GM21447 (cell line): ENCODE measurements around the gene WNK2.

Source experiments
- ATAC-seq: cut with Tn5 transposase; IDR thresholded peaks from one replicate; pipeline ENCODE4 v1.9.1; 2021; ENCODE audit not compliant: unreplicated experiment

WNK2 gene

DNA sequence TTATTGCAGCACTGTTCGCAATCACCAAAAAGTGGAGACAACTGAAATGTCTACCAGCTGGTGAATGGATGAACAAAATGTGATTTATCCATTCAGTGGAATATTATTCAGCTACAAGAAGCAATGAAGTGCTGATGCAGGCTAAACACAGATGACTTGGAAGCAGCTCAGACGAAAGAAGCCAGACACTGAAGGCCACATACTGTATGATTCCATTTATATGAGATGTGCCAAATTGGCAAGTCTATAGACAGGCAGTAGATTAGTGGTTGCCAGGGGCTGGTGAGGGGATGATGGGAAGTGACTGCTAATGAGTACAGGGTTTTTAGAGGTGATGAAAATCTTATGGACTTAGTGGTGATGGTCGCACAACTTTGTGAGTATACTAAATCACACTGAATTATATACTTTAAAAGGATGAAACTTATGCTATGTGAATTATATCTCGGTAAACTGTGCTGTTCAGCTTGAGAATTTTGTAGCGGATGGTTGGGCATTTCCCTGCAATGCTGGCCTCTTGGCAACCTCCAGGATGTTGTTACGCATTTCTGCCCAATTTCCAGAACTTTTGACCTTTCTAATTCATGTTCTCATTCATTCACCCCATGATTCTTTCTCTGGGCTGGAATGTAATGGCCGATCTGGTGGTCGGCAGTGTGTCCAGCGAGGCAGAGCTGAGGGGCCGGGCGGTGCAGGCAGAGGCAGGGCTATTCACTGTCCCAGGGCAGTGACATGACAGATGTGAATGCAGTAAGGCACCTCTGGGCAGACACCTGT lies 22.0 kb upstream of the WNK2 start:
- no peak for ATAC-seq

DNA sequence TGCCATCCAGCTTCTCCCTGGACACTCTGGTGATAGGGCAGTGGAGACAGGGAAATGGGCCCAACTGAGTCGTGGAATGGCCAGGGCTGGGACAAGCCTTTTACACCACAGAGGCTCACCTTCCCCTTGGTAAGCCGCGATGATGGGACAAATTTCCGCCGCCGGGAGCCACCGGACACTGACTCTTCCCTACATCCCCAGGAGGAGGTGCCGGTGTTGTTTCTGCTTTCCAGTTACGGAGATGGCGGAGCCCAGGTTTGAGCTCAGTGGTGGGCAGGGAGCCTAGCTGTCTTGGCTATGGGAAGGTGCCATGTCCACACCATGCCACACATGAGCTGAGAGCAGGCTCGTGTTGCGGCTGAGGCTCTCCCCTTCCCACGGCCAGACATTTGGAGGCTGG lies 19.9 kb upstream of the WNK2 start:
- no peak for ATAC-seq

DNA sequence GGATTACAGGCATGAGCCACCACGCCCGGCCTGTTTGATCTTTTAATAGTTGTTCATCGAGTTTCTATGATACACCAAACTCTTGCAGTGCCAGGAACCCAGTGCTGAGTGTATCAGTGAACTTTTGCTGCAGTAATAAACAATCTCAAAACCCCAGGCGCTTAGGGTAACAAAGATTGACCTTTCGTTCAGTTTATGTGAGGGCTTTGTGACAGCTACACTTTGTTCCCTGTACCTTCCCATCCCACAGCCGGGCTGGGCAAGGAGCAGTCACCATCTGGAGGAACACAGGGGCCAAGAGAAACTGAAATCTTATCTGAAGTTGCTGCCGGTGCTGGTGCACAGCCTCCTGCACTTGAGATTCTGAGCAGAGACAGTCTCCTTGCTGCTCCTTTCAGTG lies 17.2 kb upstream of the WNK2 start:
- ATAC-seq, result no peak

DNA sequence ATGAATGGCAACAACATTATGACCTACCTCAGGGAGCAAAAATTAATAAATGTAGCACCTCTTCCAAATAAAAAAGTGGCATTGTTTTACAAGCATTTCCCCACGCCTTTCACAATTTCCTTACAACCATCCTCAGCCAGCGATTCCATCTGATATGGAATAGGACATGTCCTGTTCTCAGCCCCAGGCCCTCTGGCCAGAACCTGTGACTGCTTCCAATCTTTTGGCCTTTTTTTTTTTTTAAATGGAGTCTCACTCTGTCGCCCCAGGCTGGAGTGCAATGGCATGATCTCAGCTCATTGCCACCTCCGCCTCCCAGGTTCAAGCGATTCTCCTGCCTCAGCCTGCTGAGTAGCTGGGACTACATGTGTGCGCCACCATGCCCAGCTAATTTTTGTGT lies 16.8 kb upstream of the WNK2 start:
- no peak for ATAC-seq

DNA sequence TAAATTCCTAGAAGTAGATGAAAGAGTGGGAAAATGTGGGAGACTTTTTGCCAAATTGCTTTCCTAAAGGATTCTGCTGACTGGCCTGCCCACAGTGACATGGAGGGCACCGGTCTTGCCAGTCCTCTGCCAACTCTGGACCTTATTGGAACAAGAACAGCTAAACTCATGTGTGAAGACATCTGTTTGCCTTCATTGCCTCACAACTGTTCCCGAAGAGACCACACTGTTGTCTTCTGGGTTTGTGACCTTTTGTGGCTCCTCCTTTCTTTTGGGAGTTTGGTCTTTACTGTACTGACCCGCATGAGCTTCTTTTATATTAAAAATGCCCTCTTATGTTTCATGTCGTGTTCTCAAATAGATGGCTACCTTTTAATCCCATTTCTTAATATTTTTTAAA lies 16.1 kb upstream of the WNK2 start:
- no peak for ATAC-seq

DNA sequence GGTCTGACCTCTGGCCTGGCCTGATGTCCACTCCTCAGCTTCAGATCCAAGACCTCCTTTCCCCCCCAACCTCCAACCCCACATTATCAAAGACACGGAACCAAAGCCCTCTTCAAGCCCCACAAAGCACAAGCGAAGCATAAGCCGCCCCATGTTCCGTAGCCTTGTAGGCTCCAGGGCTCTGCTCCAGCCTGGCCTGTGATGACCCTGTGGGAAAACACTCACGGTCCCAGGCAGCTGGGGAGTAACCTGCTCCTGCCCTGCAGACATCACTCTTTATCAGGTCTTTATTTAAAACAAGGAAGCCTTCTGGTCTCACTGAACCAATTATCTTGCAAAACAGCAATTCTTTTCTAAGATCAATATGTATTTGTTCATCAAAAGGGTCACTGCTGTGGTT lies 15.4 kb upstream of the WNK2 start:
- no peak for ATAC-seq

DNA sequence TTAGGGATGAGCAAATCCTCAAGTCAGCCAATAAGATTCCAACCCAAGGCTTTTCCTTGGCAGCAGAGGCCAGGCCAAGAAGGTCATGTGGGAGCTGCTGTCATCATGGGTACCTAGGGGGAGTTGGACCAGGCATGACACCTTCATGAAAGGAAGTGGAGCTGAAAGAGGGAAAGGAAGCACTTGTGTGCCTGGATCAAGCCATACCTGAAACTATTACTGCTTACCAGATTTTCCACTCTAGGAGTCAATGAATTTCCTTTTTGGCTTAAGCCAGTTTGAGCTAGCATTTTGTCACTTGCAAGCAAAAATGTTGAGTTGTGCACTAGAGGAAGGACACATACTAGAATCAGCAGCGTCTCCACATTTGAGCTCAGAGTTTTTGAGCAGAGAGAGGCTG lies 14.5 kb upstream of the WNK2 start:
- no peak for ATAC-seq

DNA sequence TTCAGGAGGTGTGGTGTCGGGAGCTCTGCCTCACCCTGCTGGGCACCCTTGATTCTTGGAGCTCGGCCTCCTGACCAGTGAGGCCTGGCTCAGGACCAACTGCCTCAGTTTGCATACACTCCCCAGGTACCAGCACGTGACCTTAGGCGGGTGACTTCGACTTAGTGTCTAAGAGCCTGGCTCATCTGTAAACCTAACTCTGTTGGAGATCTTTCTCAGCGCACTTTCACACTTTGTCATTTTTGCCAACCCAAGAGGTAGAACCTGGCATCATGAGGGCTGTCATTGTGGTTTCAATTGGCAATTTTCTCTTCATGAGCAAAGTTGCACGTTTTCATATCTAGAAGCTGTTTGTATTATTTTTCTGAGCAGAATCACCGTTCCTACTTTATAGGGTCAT lies 13.4 kb upstream of the WNK2 start:
- no peak for ATAC-seq

DNA sequence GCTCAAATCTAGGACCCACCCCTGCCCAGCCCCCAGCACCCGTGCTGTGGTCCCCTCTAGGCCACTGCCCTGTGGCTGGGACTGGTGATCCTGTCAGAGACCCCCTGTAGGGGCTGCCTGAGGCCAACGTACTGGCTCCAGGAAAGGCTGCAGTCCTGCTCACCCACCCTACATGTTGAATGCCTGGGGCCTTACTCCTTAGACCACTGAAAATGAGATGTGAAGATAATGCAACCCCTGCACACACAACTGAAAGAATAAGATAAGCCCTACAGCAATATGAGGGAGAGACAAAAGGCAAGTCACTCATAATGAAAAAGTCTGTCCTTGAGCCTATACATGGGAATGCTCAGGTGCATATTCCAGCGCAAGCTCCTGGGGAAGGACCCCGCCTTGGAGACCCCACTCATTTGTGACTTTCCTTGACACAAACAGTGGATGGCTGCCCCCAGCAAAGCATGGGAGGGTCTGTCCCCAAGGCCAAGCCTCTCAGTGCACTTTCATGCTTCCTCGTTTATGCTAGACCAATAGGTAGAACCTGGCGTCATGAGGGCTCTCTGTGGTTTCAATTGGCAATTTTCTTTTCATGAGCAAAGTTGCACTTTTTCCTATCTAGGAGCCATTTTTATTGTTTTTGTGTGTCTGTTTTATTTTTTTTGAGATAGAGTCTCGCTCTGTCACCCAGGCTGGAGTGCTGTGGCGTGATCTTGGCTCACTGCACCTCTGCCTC lies 12.5 kb upstream of the WNK2 start:
- ATAC-seq, result no peak

DNA sequence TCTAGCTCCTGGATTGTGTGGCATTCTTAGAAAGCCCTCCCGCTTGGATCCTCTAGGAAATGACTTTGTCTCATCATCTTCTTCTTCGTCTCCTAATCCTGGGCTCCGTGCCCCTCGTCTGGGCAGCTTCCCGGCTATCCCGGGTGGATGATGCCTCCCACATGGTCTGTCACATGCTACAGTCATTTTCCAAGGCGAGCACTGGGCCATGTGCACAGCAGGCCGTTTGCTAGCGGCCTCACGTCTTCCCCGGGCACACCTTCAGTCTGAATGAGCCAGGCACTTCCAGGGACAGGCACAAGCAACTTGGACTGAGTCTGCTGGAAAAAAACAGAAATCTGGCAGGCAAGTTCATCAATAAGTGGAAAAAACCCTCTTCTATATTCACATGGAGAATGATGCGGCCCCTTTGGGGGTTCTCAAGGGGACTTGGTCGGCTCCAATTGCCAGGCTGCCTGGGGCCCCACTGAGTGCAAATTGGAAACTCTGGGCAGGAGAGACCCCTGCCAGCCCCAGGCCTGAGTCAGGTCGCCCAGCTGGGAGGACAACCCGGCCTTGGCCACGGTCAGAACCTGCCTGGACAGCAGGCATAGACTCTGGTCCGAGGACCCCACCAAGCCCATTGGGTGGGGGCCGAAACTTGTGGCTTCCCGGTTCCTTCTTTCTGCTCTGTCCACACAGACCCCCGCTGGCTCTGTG lies 11.1 kb upstream of the WNK2 start:
- no peak for ATAC-seq

DNA sequence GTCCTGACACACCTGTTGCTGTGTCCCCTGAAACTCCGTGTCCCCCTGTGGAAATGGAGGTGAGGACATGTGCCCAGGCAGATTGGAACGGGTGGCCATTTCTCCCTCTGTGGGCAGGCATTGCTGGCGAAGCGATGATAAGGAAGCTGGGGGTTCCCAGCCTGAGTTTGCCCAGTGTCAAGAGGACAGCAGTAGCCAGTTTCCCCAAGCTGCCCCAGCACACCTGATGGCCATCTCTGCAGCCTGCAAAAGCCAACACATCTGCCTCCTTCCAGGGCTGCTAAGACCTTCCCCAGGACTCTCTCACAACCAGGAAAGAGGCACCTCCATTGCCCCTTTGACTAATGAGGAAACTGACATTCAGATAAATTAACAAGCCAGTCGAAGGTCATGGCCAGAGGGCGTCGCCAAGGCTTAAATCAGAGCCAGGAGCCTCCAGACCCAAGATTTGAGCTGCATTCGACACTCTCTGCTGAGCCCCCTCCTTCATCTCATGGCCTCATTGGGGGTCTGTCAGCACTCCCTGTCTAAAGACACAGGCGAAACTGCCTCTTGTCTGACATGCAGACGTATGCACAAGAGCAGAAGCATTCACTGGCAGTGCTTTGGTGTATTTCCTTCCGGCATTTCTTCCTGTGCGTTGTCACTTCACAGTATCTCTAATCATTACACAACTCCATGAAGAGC lies 10.4 kb upstream of the WNK2 start:
- ATAC-seq, result no peak

DNA sequence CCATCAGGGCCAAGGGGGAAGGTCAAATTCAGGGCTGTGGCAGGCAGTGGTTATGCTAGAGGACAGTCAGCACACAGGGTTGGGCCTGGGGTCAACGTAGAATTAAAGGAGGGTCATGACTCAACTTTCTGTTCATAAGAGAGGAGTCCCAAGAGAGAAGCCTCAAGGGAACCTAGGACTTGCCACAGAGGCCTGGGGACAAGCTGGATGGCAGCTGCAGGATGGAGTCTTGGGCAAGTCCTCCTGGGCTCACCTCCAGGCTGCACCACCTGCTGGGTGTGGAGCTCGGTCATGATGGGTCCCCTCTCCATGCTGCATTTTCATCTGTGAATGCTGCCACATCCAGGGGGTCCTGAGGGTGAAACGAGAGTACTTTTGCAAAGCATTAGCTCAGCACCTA lies 9.0 kb upstream of the WNK2 start:
- no peak for ATAC-seq

DNA sequence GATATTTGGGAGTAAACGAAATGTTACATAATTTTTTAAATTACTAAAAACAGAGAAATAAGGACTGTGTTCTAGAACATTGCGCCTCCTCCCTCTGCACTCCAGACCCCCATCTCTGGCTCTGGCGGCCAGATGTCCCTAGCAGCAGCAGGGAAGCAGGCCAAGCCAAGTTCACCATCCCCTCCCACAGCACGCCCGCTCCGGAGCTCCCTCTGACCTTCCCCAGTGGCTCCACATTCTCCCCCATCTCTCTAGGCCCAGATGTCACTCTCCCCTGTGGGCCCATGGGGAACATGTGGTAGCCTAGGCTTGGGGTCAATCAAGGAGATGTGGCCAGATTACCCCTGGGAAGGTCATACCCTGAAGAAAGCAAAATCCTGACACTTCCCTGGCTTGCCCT lies 6.3 kb upstream of the WNK2 start:
- no peak for ATAC-seq

DNA sequence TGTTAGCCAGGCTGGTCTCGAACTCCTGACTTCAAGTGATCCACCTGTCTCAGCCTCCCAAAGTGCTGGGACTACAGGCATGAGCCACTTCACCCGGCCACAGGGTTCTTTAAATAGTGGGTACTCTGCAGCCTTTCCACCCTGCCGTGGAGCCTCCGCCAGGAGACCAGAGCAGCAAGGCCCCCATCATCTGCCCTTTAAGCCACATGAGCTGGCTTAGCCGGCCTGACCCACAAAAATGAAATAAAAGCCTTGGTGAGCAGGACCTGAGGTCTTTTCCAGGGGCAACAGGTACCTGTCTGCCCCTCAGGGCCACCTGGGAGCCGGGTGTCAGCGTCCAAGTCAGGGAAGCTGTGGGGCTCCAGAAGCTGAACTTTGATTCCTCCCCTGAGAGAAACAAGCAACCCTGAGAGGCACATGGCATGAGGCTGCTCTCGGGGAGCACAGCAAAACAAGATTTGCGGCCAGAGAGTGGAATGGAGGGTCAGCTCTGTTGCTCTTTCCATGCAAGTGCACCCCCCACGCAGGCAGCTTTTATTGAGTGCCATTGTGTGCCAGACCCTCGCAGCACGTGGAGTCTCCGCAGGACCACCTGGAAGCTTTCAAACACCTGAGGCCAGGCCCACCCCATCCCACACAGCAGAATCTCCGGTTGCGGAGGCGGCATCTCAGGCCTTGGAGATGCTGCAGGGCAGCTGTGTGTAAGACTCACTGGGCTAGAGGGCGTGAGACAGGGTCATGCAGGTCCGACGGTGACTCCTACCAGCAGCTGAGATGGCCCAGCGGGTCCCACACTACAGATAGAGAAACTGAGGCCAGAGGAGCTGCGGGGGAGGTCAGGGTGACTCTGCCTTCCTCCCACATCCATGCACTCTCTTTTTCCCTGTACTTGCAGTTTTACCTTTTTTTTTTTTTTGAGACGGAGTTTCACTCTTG lies 4.8 kb upstream of the WNK2 start:
- no peak for ATAC-seq

DNA sequence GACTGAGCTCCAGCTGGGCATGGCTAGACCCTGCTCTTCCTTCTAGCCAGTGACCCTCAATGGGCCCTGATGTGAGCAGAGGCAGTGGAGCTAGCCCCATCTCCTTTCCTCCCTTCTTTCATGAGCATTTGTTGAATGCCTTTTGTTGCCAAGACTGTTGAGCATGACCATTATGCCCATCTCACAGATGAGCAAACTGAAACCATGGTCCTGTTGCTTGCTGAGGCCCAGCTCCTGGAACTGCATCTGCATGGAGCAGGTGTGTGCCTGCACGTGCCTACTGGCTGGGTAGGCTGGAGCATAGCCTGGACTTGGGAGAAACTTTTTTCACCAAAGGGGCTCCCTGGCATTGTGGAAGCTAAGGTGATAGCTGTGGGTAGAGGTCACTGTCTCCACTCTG lies 3.0 kb upstream of the WNK2 start:
- no peak for ATAC-seq

DNA sequence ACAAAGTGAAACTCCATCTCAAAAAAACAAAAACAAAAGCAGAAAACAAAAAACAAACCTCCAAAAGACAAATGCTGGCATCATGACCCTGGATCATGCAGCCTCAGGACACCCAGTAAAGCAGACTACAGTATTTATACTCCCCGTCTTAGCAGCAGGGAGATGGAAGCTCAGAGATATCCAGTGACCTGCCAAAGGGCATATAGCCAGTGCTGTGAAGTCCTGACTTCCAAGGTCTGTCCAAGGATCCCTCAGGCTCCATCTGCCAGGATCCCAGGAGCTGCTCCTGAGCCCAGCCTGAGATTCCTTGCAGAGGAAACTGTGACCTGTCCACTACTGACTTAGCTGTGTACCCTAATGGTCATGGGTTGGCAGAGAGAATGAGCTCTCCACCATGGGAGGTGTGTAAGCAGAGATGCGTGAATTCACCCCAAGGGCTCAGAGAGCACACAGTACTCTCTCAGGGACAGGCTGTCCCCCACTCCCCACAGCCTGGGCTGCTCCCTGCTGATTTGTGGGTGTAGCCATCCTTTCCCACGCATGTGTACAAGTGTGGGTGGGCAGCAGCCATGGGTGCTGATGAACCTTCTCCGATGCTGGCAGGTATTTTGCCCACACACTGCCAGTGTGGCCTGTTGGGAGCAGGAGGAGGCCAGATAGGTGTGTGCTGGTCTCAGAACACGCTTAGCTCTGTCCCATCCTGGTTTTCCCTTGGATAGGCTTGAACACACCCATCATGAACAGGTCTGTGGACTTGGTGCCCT lies 2.1 kb upstream of the WNK2 start:
- no peak for ATAC-seq

DNA sequence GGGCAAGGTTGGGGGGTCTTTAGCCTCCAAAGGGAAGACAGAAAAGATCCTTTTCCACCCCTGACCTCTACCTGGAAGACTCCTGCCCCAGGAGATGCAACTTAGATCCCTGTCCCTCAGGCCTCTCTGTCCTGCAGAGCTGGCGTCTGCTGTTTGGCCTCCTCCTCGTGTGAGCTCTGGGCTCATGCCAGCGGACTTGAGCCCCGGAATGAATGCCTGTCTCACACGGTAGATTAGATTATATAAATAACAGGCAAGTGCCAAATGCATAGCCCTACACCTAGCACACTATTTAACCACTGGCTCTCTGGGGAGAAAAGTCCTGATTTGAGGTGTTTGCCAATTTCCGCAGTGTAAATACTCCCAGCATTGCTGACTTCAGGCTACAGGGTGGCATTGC lies 1.4 kb upstream of the WNK2 start:
- no peak for ATAC-seq

DNA sequence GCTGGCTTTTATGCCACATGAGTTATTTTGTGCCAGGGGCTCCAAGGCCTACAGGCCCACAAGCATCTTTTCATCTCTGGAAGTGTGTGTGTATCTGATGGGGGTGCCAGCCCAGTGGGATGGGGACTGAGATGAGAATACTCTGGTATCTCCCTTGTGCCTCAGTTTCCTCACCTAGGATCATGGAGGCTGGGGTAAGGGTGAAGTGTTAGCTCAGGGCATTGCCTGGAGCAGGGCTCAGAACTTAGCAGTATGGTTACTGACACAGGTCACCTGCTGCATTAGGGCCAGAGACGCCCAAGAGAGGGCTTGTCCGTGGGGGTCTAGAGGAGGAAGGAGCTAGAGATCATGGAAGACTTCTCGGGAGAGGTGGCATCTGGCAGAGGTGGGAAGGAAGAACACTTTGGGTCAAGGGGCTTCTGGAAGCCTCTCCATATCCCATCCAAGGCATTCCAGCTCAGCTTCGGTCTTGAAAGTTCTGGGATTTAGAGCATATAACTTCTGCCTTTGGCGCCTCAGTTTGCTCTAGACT lies 742 bp upstream of the WNK2 start:
- no peak for ATAC-seq

DNA sequence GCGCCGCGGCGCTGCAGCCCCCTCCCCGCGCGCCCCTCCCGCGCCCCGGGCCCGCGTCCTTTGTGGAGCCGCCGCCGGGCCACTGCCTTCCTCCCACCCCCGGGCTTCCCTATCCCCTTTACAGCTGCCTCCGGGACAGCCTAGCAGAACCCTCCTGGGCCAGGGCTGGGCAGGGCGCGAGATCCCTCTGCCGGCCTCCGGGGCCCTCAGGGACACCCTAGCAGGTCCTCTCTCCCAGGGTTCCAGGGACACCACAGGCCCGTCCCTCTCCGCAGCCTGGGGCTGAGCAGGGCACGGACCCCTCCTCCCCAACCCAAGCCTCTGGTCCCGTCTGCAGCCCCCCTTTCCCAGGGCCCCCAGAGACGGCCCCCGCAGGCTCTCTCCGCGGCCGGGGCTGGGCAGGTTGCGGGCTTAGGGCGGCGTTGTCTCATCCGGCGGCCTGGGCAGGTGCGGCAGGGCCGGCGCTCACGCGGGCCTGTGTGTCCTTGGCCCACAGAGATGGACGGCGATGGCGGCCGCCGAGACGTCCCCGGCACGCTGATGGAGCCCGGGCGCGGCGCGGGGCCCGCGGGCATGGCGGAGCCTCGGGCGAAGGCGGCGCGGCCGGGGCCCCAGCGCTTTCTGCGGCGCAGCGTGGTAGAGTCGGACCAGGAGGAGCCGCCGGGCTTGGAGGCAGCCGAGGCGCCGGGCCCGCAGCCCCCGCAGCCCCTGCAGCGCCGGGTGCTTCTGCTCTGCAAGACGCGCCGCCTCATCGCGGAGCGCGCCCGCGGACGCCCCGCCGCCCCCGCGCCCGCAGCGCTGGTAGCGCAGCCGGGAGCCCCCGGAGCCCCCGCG lies 710 bp downstream of the WNK2 start:
- no peak for ATAC-seq
